Testis (tissue), 5 donors: ENCODE measurements around the gene ABCC4. TPM values are rescaled to one million over a fixed set of nuclear protein-coding genes. Genes with fewer than 3 reads are reported as not detected.

Experiments used
- DNase-seq: peaks from one replicate; pipeline ENCODE4 v3.0.0-alpha.2; 2019
- H3K27ac ChIP-seq, 2 donors: fragments of 200-600 bp; sonication (generic); one replicate each; pipeline ENCODE4 v1.5.1; 2019
- H3K27me3 ChIP-seq: fragments of 200-600 bp; sonication (generic); one replicate; pipeline ENCODE4 v1.5.1; 2019
- H3K36me3 ChIP-seq: fragments of 200-600 bp; sonication (generic); one replicate; pipeline ENCODE4 v1.5.1; 2017; ENCODE audit warnings: low read depth; ENCODE audit errors: missing control alignments
- H3K4me1 ChIP-seq: fragments of 200-600 bp; sonication (generic); one replicate; pipeline ENCODE4 v1.5.1; 2019
- H3K4me3 ChIP-seq, 2 donors: fragments of 200-600 bp; sonication (generic); one replicate each; pipeline ENCODE4 v1.5.1; 2017 to 2019
- H3K9me3 ChIP-seq: fragments of 200-600 bp; sonication (generic); one replicate; pipeline ENCODE4 v1.5.1; 2017
- CTCF ChIP-seq, 3 experiments: fragments of 450-650 bp in 2 of 3; fragments of 200-600 bp in 1 of 3; sonication (generic) in 1 of 3; IDR thresholded peaks; one replicate each; pipeline ENCODE4 v1.5.1; 2016 to 2019; ENCODE audit warnings: antibody characterized with exemption in 3 of 3, mild to moderate bottlenecking in 2 of 3, moderate library complexity in 1 of 3
- POLR2A ChIP-seq: fragments of 450-650 bp; IDR thresholded peaks from one replicate; pipeline ENCODE4 v1.6.1; 2017; ENCODE audit warnings: antibody characterized with exemption, mild to moderate bottlenecking, moderate library complexity
- WGBS, 2 donors: methylation state at CpG; one replicate each; pipeline ENCODE4 v1.1.5; 2018; 5-methylcytosine and 5-hydroxymethylcytosine counted together
- intact Hi-C: fragments of 100-400 bp; cut with DNase I; formaldehyde crosslinking; loops from one replicate; pipeline ENCODE4 v1.15.1; 2023; ENCODE audit warnings: low total_unique reads
- long read RNA-seq, 2 donors: transcript quantifications; one replicate each; lab custom pipeline, GENCODE V29; 2026
- polyA plus RNA-seq: library from polyadenylated mRNA; stranded (reverse); fragments of 350-450 nt; fragmentation: Illumina TruSeq; extraction: RNeasy Lipid Tissue Mini Kit (QIAGEN cat#74804); gene quantifications from one replicate; pipeline ENCODE4 v1.2.3, GENCODE V29; 2014; ENCODE audit warnings: low read depth, low replicate concordance; ENCODE audit not compliant: insufficient read depth
- total RNA-seq, 2 donors: library from RNA; depleted of rRNA; stranded (reverse); fragments of >200 nt; gene quantifications; one replicate each; pipeline ENCODE4 v1.2.3, GENCODE V29; 2016

ABCC4 gene
- 10 to 100 TPM; 14.9 to 23.5 TPM for total RNA-seq
- polyA plus RNA-seq = 11.0 TPM
- long read RNA-seq, donor 1, full-length matches to known transcripts = 2 of 2 reads
- long read RNA-seq, donor 1, partial matches to known transcripts = 0 of 2 reads
- long read RNA-seq, donor 1, other reads (novel, unspliced or antisense) = 0 of 2 reads
- long read RNA-seq, donor 2, full-length matches to known transcripts = 3 of 3 reads
- long read RNA-seq, donor 2, partial matches to known transcripts = 0 of 3 reads
- long read RNA-seq, donor 2, other reads (novel, unspliced or antisense) = 0 of 3 reads

- no peaks in the 10 kb centered on the region for H3K4me1 ChIP-seq
- H3K4me3 ChIP-seq = peak within 1 kb of the TSS; percentile 72 to 77
- H3K27ac ChIP-seq = peak within 1 kb of the TSS; percentile 18 to 72
- no peaks in the 10 kb centered on the region for H3K27me3 ChIP-seq
- no peaks in the 10 kb centered on the region for H3K9me3 ChIP-seq
- intact Hi-C loops = loop anchor here (10.0 kb wide), 1 partner anchor 103 kb away; no protein-coding TSS in a partner anchor
- no peaks in the 10 kb centered on the region for H3K36me3 ChIP-seq
- DNase-seq = peak; percentile 76
- TF ChIP-seq CTCF (IDR thresholded peaks at IDR 0.05) = no peak
- TF ChIP-seq POLR2A = no peak
- 0% methylated on average over 23 to 88 of the region's 98 CpGs for WGBS, 2 donors
These were observed at the start of gene ABCC4 for GRCh38 chr13:95301183-95301967. Gene ABCC4, minus strand, starts transcription at chr13:95301451. Its CDS starts 137 bp downstream, at chr13:95301314.

DNA sequence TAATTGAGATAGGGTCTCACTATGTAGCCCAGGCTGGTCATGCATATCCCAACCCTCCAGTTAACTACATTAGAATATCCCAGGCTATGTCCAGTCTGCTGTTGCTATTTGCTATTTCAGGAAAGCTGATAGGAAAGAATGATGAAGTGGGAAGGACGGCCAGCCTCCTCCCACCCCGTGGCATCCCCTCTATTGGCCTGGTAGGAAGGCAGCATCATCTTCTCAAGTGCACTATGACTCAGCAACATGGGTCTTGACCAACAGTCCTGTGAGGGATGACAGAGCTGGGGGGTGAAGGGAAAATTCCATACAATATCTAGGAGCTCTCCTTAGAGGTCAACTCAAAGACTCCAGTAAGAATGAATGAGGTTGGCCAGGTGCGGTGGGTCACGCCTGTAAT, 48.0 kb upstream of the ABCC4 start:
- intact Hi-C loops = no loop called here
- DNase-seq = no peak
- WGBS, 2 donors = 69 to 86% methylated on average over 4 of the region's 4 CpGs
- Histone ChIP-seq H3K27me3 (no peaks in the 10 kb centered on the region), H3K4me3 (no peak overlapping the region), H3K27ac (no peak overlapping the region), H3K9me3 (no peaks in the 10 kb centered on the region), H3K4me1 (no peaks in the 10 kb centered on the region), H3K36me3 (no peaks in the 10 kb centered on the region)
- TF ChIP-seq CTCF (IDR thresholded peaks at IDR 0.05) (no peak), POLR2A (no peak)

DNA sequence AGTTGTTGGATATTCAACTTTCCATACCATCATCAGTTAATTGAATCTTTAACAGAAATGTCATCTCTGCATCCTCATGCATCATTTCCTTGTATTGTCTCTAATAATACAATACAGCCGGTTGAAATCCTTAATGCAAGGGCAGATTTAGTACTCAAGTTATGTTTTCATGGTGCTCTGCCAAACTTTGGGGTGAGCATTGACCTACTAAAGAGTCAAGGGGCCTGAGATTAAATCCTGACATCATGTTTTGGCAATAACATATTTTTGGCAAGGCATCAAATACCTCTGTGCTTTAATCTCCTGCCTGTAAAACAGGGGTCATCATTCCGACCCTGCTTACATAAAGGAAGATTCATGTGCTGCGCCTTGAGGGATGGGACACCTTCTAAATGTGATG, 42.7 kb upstream of the ABCC4 start:
- H3K4me1 ChIP-seq = no peaks in the 10 kb centered on the region
- TF ChIP-seq POLR2A (no peak), CTCF (IDR thresholded peaks at IDR 0.05) (no peak)
- no peaks in the 10 kb centered on the region for H3K36me3 ChIP-seq
- no peak overlapping the region for H3K4me3 ChIP-seq
- no peak for DNase-seq
- no peaks in the 10 kb centered on the region for H3K9me3 ChIP-seq
- no peaks in the 10 kb centered on the region for H3K27me3 ChIP-seq
- intact Hi-C loops = no loop called here
- WGBS, 2 donors = 59 to 71% methylated on average over 3 of the region's 3 CpGs
- H3K27ac ChIP-seq = no peak overlapping the region

GRCh38 chr13:95341441-95341840, 40.2 kb upstream of the ABCC4 start:
- no peak overlapping the region for H3K4me3 ChIP-seq
- no peaks in the 10 kb centered on the region for H3K36me3 ChIP-seq
- H3K27me3 ChIP-seq = no peaks in the 10 kb centered on the region
- no peak overlapping the region for H3K27ac ChIP-seq
- peaks cover 4% of the 10 kb centered on the region for H3K4me1 ChIP-seq
- TF ChIP-seq POLR2A = no peak
- TF ChIP-seq CTCF (IDR thresholded peaks at IDR 0.05) = no peak
- H3K9me3 ChIP-seq = no peaks in the 10 kb centered on the region
- no peak for DNase-seq
- intact Hi-C loops = no loop called here
- WGBS, 2 donors = 81 to 85% methylated on average over 5 of the region's 5 CpGs
